B cell (primary cell): ENCODE results near the gene CA11. TPM values are rescaled to one million over a fixed set of nuclear protein-coding genes. Genes with fewer than 3 reads are reported as not detected.

Experiments used
- ATAC-seq: fragments of 200-7000 bp; cut with Tn5 transposase; one replicate; pipeline ENCODE4 v1.10.0; 2021; ENCODE audit warnings: low read depth, mild to moderate bottlenecking, moderate number of reproducible peaks, moderate library complexity
- CTCF ChIA-PET: fragments of 350-600 bp; sonication (Branson Sonifier 250); formaldehyde crosslinking; loops from one replicate; lab custom pipeline; 2021; ENCODE audit warnings: antibody characterized with exemption, inconsistent platforms; lab: Charles Lee
- POLR2A ChIA-PET: fragments of 350-600 bp; sonication (Branson Sonifier 250); formaldehyde crosslinking; loops from one replicate; lab custom pipeline; 2021; ENCODE audit warnings: antibody characterized with exemption; lab: Charles Lee
- DNase-seq: peaks from one replicate; pipeline ENCODE4 v3.0.0; 2013
- H2AFZ ChIP-seq: 2 replicates; pipeline ENCODE4 v1.6.1; 2012; ENCODE audit warnings: mild to moderate bottlenecking, low read depth, low read length; ENCODE audit not compliant: insufficient read depth, poor library complexity, severe bottlenecking
- H3K27ac ChIP-seq, 2 donors: 1 replicate in 1 of 2; 2 replicates in 1 of 2; pipeline ENCODE4 v1.5.1; 2012 to 2013; ENCODE audit warnings: low read length in 2 of 2, mild to moderate bottlenecking in 2 of 2, moderate library complexity in 1 of 2
- H3K27me3 ChIP-seq, 4 experiments: fragments of 200-600 bp in 1 of 4; sonication (generic) in 1 of 4; replicated peaks in 1 of 4; 1 replicate in 2 of 4; 2 replicates in 2 of 4; pipeline versions ENCODE4 v1.6.1 to v1.7.0; 2013 to 2016; ENCODE audit warnings: low read length in 3 of 4, mild to moderate bottlenecking in 2 of 4, mixed read lengths in 1 of 4, moderate library complexity in 1 of 4; ENCODE audit not compliant: insufficient read depth in 4 of 4, control insufficient read depth in 3 of 4; ENCODE audit errors: control extremely low read depth in 1 of 4
- H3K36me3 ChIP-seq, 2 experiments: replicated peaks in 1 of 2; 1 replicate in 1 of 2; 2 replicates in 1 of 2; pipeline versions ENCODE4 v1.6.1 to v1.7.1; 2013; ENCODE audit warnings: low read length in 1 of 2; ENCODE audit not compliant: insufficient read depth in 2 of 2, control insufficient read depth in 1 of 2; ENCODE audit errors: control extremely low read depth in 1 of 2, extremely low read depth in 1 of 2
- H3K4me1 ChIP-seq, 2 donors: fragments of 200-600 bp in 1 of 2; sonication (generic) in 1 of 2; 1 replicate in 1 of 2; 2 replicates in 1 of 2; pipeline versions ENCODE4 v1.5.1 to v1.6.1; 2013 to 2017; ENCODE audit warnings: low read length in 2 of 2; ENCODE audit not compliant: control insufficient read depth in 2 of 2, insufficient read depth in 2 of 2
- H3K4me2 ChIP-seq: replicated peaks from 2 replicates; pipeline ENCODE3; 2012; ENCODE audit warnings: mild to moderate bottlenecking, low read depth, low read length; ENCODE audit not compliant: poor library complexity, severe bottlenecking
- H3K4me3 ChIP-seq, 5 experiments: fragments of 200-600 bp in 1 of 5; sonication (generic) in 1 of 5; 1 replicate in 3 of 5; 2 replicates in 2 of 5; pipeline versions ENCODE4 v1.5.1 to v1.7.0; 2011 to 2016; ENCODE audit warnings: low read length in 4 of 5, mild to moderate bottlenecking in 4 of 5, low read depth in 2 of 5, control low read depth in 1 of 5, moderate library complexity in 1 of 5; ENCODE audit not compliant: insufficient read depth in 1 of 5; ENCODE audit errors: control extremely low read depth in 1 of 5, extremely low read depth in 1 of 5
- H3K79me2 ChIP-seq: fragments of 200-600 bp; sonication (generic); one replicate; pipeline ENCODE4 v1.6.0; 2016; ENCODE audit warnings: low read length; ENCODE audit not compliant: control insufficient read depth, insufficient read depth
- H3K9ac ChIP-seq: fragments of 200-600 bp; sonication (generic); 2 replicates; pipeline ENCODE4 v1.6.1; 2017; ENCODE audit warnings: mild to moderate bottlenecking, low read length, moderate library complexity
- H3K9me3 ChIP-seq, 3 donors: one replicate each; pipeline versions ENCODE4 v1.6.1 to v1.7.1; 2013; ENCODE audit warnings: low read length in 2 of 3; ENCODE audit not compliant: control insufficient read depth in 2 of 3, insufficient read depth in 1 of 3; ENCODE audit errors: control extremely low read depth in 1 of 3
- H4K20me1 ChIP-seq: 2 replicates; pipeline ENCODE4 v1.6.0; 2012; ENCODE audit warnings: mild to moderate bottlenecking, low read length; ENCODE audit not compliant: insufficient read depth, control insufficient read depth, poor library complexity, severe bottlenecking
- H3K27ac Mint-ChIP-seq: one replicate; pipeline ENCODE4 v1.8.0; 2021; ENCODE audit warnings: mixed read lengths
- H3K27me3 Mint-ChIP-seq: one replicate; pipeline ENCODE4 v1.8.0; 2021; ENCODE audit warnings: mixed read lengths
- H3K4me1 Mint-ChIP-seq: one replicate; pipeline ENCODE4 v1.8.0; 2021; ENCODE audit warnings: mixed read lengths
- H3K4me3 Mint-ChIP-seq: one replicate; pipeline ENCODE4 v1.8.0; 2021; ENCODE audit warnings: mixed read lengths
- H3K9me3 Mint-ChIP-seq: one replicate; pipeline ENCODE4 v1.8.0; 2022; ENCODE audit warnings: mixed read lengths; ENCODE audit not compliant: insufficient read depth
- EZH2 ChIP-seq: IDR thresholded peaks from 2 replicates; pipeline ENCODE4 v1.6.1; 2012; ENCODE audit warnings: borderline replicate concordance, low read depth, mild to moderate bottlenecking, moderate library complexity, low read length; ENCODE audit not compliant: insufficient read depth, poor library complexity, severe bottlenecking
- WGBS: methylation state at CpG from one replicate; pipeline ENCODE4 v1.1.5; 2013; ENCODE audit warnings: missing lambda C conversion rate; ENCODE audit not compliant: insufficient coverage; 5-methylcytosine and 5-hydroxymethylcytosine counted together
- intact Hi-C: fragments of 100-400 bp; cut with micrococcal nuclease; formaldehyde crosslinking; loops from one replicate; pipeline ENCODE4 v1.10.0; 2022
- polyA plus RNA-seq: library from polyadenylated mRNA; depleted of rRNA; stranded (reverse); fragments of >200 nt; gene quantifications from 2 replicates; pipeline ENCODE4 v1.2.3, GENCODE V29; 2012
- total RNA-seq, 2 donors: library from RNA; stranded (reverse); fragments of 120-200 nt in 1 of 2; gene quantifications; 1 replicate in 1 of 2; 2 replicates in 1 of 2; pipeline versions ENCODE4 v1.2.3 to v1.2.4, GENCODE V29; 2013 to 2022
- TF ChIP-seq, protein P1 (sequence below): fragments of 200-600 bp; IDR thresholded peaks from one replicate; pipeline ENCODE4 v1.8.0; 2022; ENCODE audit warnings: antibody characterized with exemption, mild to moderate bottlenecking

Gene CA11
- total and polyA plus RNA-seq, 2 donors (not counting 1 experiment from before 2014, with no cell fraction given): 6.5 to 27.7 TPM

DNA sequence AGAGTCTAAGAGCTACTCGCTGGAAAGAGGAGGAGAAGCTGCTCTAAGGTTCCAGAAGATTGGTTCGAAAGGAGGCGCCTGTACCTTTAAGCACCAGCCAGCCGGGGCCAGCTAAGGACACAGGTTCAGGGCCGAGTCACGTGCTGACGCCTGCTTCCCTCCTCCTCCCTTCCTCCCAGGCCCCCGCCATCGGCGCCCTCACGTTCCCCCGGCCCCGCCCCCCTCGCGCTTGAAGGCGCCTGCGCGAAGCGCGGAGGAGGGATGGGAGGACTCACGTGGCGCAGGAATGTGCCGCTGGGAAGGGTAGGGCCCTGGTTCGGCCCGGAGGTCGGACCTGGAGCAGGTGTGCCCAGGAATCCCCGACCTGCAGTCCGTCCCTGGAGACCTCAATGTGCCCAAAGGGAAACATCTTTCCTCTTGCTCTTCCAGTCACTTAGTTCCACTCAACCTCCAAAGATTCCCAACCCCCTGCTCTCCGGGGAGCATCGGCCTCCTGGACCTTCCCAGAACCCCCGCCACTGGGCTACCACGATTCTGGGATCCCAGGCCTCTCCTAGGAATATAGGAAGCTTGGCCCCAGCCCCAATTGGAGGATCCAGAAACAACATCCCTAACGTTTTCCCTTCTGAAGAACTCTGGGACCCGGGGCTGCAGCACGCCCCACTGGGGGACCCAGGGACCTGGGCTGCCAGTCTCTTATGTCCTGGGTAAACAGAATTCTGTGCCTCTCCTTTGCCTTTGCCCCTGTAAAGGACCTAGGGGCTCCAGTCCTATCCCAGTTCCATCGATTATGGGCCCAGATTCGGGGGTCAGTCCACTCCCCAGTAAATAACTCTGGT lies 11.3 kb downstream of the CA11 start:
- Histone ChIP-seq H2AFZ (peak overlapping the region; percentile 27), H4K20me1 (peaks cover 63% of the 10 kb centered on the region), H3K4me3 (peak overlapping the region in 4 of 5 experiments; percentile 40 to 98 (median 46)), H3K4me2 (peak overlapping the region; percentile 99), H3K4me1 (peaks cover 36 to 40% of the 10 kb centered on the region in 2 donors), H3K27me3 (no peaks in the 10 kb centered on the region), H3K9ac (peak overlapping the region; percentile 82), H3K9me3 (peaks cover 0 to 11% (median 0%) of the 10 kb centered on the region in 3 donors), H3K79me2 (peaks cover 32% of the 10 kb centered on the region), H3K36me3 (peaks cover 0 to 42% of the 10 kb centered on the region in 2 experiments), H3K27ac (peak overlapping the region; percentile 68 to 69)
- ChIA-PET POLR2A (interaction anchor here (0.6 to 3.4 kb wide), 7 partner anchors 11 to 1517 kb away, joined by 3 to 17 read pairs (median 11); partner anchors contain the start of genes CA11, RPL18 and SPHK2), CTCF (interaction anchor here (0.6 to 1.9 kb wide), 10 partner anchors 11 to 368 kb away, joined by 3 to 15 read pairs (median 4); partner anchors contain the start of genes CA11, RPL18 and SPHK2)
- DNase-seq (peak; percentile 92), ATAC-seq (peak; percentile 12)
- Mint-ChIP-seq H3K4me3 (peak overlapping the region; percentile 83), H3K27me3 (no peaks in the 10 kb centered on the region), H3K9me3 (peaks cover 4% of the 10 kb centered on the region), H3K27ac (peak overlapping the region; percentile 92), H3K4me1 (peaks cover 47% of the 10 kb centered on the region)
- intact Hi-C loops: loop anchor here (5.0 to 10.0 kb wide), 6 partner anchors 163 to 1362 kb away; partner anchors contain the start of genes C19orf73, EMP3, FLT3LG and INAFM1
- TF ChIP-seq EZH2: no peak
- TF ChIP-seq, protein P1, sequence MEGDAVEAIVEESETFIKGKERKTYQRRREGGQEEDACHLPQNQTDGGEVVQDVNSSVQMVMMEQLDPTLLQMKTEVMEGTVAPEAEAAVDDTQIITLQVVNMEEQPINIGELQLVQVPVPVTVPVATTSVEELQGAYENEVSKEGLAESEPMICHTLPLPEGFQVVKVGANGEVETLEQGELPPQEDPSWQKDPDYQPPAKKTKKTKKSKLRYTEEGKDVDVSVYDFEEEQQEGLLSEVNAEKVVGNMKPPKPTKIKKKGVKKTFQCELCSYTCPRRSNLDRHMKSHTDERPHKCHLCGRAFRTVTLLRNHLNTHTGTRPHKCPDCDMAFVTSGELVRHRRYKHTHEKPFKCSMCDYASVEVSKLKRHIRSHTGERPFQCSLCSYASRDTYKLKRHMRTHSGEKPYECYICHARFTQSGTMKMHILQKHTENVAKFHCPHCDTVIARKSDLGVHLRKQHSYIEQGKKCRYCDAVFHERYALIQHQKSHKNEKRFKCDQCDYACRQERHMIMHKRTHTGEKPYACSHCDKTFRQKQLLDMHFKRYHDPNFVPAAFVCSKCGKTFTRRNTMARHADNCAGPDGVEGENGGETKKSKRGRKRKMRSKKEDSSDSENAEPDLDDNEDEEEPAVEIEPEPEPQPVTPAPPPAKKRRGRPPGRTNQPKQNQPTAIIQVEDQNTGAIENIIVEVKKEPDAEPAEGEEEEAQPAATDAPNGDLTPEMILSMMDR: no peak
- WGBS: 4% methylated on average over 33 of the region's 37 CpGs
